Ammon's horn (tissue), 1 donor: ENCODE data around the gene SULF2.
A peak's percentile ranks its signal among the peaks of the same experiment; 100 is the strongest.

Experiments
- DNase-seq: peaks from one replicate; pipeline ENCODE4 v3.0.0-alpha.2; 2016; ENCODE audit warnings: low spot score

SULF2 gene

GRCh38 chr20:47711046-47711752 is 74.1 kb downstream of the SULF2 start:
- DNase-seq, result peak; percentile 21

GRCh38 chr20:47710665-47711045 is 74.6 kb downstream of the SULF2 start:
- no peak for DNase-seq

- DNase-seq, result no peak
These were observed 76.1 kb downstream of the SULF2 start for GRCh38 chr20:47708953-47709833.

- DNase-seq, result no peak
These were observed 77.0 kb downstream of the SULF2 start for GRCh38 chr20:47708140-47708807.

- DNase-seq, result no peak
These were observed 78.9 kb downstream of the SULF2 start for GRCh38 chr20:47706345-47706744.

- DNase-seq, result no peak
These were observed 79.8 kb downstream of the SULF2 start for GRCh38 chr20:47705497-47705856.

- peak; percentile 67 for DNase-seq
These were observed 80.4 kb downstream of the SULF2 start for GRCh38 chr20:47704746-47705496.

GRCh38 chr20:47703748-47704147 is 81.5 kb downstream of the SULF2 start:
- no peak for DNase-seq

- no peak for DNase-seq
These were observed 83.7 kb downstream of the SULF2 start for GRCh38 chr20:47701612-47702011.

GRCh38 chr20:47700327-47700726 is 85.0 kb downstream of the SULF2 start:
- DNase-seq, result no peak

- DNase-seq, result no peak
These were observed 85.5 kb downstream of the SULF2 start for GRCh38 chr20:47699818-47700217.

GRCh38 chr20:47698142-47698541 is 87.1 kb downstream of the SULF2 start:
- no peak for DNase-seq

- no peak for DNase-seq
These were observed 88.4 kb downstream of the SULF2 start for GRCh38 chr20:47696856-47697255.

GRCh38 chr20:47694021-47694818 is 91.1 kb downstream of the SULF2 start:
- no peak for DNase-seq

- DNase-seq, result no peak
These were observed 93.7 kb downstream of the SULF2 start for GRCh38 chr20:47691625-47692024.

- DNase-seq, result no peak
These were observed 95.5 kb downstream of the SULF2 start for GRCh38 chr20:47689731-47690130.

GRCh38 chr20:47688385-47689381 is 96.6 kb downstream of the SULF2 start:
- no peak for DNase-seq

- DNase-seq, result no peak
These were observed 97.9 kb downstream of the SULF2 start for GRCh38 chr20:47687095-47687987.

GRCh38 chr20:47686545-47686944 is 98.7 kb downstream of the SULF2 start:
- no peak for DNase-seq
